ENCODE measurements around the gene KCNH2. TPM values are rescaled to one million over a fixed set of nuclear protein-coding genes. Genes with fewer than 3 reads are reported as not detected.

The KCNH2 gene
- total and polyA plus RNA-seq, 10 of the 15 experiments (the other 5 are each of a cell fraction or from before 2014, with no cell fraction given), result 0.04 to 0.24 (median 0.17) TPM; not detected in 6

- TF ChIP-seq CUX1 (IDR thresholded peaks at IDR 0.05; ENCODE audit: insufficient replicate concordance, low read depth, low read length) (no peak), PBX3 (IDR thresholded peaks at IDR 0.05; ENCODE audit: insufficient replicate concordance, low read depth, low read length) (no peak), SMARCA5 (IDR thresholded peaks at IDR 0.05) (no peak), RBBP5 (conservative IDR thresholded peaks at IDR 0.05) (no peak), NR2C2 (IDR thresholded peaks at IDR 0.05; ENCODE audit: borderline replicate concordance, control insufficient read depth, insufficient read length, low read depth) (no peak), RAD51 (IDR thresholded peaks at IDR 0.05) (no peak), SMC3 (IDR thresholded peaks at IDR 0.05; ENCODE audit: borderline replicate concordance, low read length) (no peak), STAT3 (IDR thresholded peaks at IDR 0.05; ENCODE audit: low read depth, low read length) (no peak), ASH2L (IDR thresholded peaks at IDR 0.05; ENCODE audit: borderline replicate concordance, low read depth) (no peak)
Observed at GRCh38 chr7:150982351-150982750, 4.2 kb upstream of the KCNH2 start (continued).
